SU-DHL-6 (cell line): ENCODE results near the gene PTPN4.

Experiments used
- EZH2phosphoT487 ChIP-seq: fragments of 200-600 bp; sonication (generic), shearing (Covaris generic); conservative IDR thresholded peaks from 2 replicates; pipeline ENCODE4 v1.6.1; 2018; ENCODE audit warnings: mild to moderate bottlenecking, antibody characterized with exemption, low read length, moderate library complexity, mixed read lengths
- TF ChIP-seq, protein P1 (sequence below): fragments of 200-600 bp; sonication (generic); IDR thresholded peaks from one replicate; pipeline ENCODE4 v1.5.1; 2017; ENCODE audit warnings: antibody characterized with exemption, mild to moderate bottlenecking, low read length, moderate library complexity; ENCODE audit not compliant: insufficient read depth, poor library complexity, severe bottlenecking

DNA sequence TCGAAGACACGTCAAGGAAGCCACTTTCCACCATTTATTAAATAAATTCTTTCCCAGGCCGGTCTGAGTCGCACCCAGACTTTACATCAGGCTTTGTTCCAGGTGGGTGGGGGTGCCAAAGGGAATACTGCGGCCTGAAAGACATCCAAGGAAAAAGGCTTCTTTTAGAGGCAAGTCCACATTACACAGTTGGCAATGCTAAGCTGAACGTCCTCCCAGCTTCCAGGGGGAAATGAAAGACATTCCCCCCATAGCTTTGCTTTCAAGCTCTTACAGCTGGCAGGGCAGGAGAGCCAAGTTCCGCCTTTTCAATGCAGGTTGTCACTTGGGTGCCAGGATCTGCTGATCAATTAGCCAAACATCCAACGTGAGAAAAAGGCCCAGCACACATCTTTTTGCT is 36.5 kb upstream of the PTPN4 start:
- TF ChIP-seq, protein P1, sequence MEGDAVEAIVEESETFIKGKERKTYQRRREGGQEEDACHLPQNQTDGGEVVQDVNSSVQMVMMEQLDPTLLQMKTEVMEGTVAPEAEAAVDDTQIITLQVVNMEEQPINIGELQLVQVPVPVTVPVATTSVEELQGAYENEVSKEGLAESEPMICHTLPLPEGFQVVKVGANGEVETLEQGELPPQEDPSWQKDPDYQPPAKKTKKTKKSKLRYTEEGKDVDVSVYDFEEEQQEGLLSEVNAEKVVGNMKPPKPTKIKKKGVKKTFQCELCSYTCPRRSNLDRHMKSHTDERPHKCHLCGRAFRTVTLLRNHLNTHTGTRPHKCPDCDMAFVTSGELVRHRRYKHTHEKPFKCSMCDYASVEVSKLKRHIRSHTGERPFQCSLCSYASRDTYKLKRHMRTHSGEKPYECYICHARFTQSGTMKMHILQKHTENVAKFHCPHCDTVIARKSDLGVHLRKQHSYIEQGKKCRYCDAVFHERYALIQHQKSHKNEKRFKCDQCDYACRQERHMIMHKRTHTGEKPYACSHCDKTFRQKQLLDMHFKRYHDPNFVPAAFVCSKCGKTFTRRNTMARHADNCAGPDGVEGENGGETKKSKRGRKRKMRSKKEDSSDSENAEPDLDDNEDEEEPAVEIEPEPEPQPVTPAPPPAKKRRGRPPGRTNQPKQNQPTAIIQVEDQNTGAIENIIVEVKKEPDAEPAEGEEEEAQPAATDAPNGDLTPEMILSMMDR = no peak
- no peak for TF ChIP-seq EZH2phosphoT487
